RCC 7860 (cell line): ENCODE results near the gene MED22.
A peak's percentile ranks its signal among the peaks of the same experiment; 100 is the strongest.

ENCODE experiments used
- DNase-seq: peaks from one replicate; pipeline ENCODE4 v3.0.0-alpha.2; 2015; ENCODE audit warnings: low spot score
- FAIRE-seq: peaks from 2 replicates; lab custom pipeline; 2012; peaks lifted over from hg19 to GRCh38; lab: Jason Lieb, UNC

Gene MED22

GRCh38 chr9:133356391-133357091, 8.6 kb upstream of the MED22 start, which contains the start of the genes SURF1 and SURF2:
TSS of gene SURF1 (minus strand) at chr9:133356487. CDS start at chr9:133356453, 34 bp downstream.
TSS of gene SURF2 (plus strand) at chr9:133356550. CDS start at chr9:133356593, 43 bp downstream.
- DNase-seq (peak; percentile 53), FAIRE-seq (no peak)

DNA sequence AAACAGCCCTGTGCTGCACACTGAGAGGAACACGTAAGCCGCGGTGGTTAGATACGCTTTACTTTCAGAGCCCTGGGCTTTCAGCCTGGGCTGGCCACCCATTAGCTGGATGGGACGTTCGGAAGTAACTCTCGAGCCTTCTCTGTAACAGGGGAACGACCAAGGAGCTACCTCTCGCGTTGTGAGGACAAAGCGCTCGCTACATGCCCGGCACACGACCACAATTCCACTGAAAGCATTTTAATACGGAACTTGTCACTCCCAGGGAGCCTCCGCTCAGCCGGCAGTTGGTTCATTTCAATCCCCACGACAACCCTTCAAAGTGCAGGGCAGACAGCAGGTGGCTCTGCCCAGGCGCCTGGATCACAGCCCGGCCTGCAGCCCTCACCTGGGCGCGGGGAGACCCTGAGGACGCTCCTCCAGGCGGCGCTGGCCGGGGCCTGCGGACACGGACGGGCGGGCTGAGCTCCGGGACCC, 8.0 kb upstream of the MED22 start:
- no peak for DNase-seq
- FAIRE-seq = no peak

GRCh38 chr9:133354766-133355165, 6.8 kb upstream of the MED22 start:
- DNase-seq (no peak), FAIRE-seq (no peak)

GRCh38 chr9:133353548-133353947, 5.6 kb upstream of the MED22 start:
- FAIRE-seq (no peak), DNase-seq (no peak)

DNA sequence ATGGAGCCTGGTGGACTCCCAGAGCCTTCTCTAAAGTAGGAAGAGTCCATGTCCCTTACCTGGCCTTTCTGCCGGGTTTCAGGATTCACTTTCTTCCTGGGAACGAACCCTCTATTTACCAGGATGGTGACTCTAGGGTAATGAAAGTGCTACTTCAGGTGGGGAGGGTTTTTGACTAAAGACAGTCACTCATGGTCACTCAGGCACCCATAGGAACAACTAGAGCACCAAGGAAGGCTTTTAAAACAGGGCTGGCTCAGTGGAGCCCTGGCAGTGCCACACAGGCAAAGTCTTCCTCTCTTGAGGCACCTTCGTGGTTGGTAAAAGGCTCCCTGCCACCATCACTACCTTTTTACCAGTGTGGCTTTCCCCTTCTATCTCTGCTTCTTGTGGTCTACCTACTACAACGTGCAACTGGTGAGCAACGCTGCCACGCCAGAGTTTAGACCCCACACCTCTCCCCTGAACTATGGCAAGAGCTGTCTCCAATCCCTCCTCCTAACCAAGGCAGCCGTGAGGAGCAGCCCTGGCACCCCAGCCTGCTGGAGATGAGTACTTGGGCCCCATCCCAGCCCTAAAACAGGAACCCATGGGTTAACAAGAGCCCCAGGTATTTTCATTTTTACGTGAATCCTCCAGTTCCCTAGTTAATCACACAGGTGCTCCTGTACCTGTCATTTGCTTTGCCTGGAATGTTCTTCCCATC, 4.9 kb upstream of the MED22 start:
- FAIRE-seq (no peak), DNase-seq (no peak)

- DNase-seq (peak; percentile 64), FAIRE-seq (no peak)
Measured at GRCh38 chr9:133351908-133352634, 4.1 kb upstream of the MED22 start.

- no peak for FAIRE-seq
- no peak for DNase-seq
Measured at GRCh38 chr9:133351526-133351907, 3.6 kb upstream of the MED22 start.

DNA sequence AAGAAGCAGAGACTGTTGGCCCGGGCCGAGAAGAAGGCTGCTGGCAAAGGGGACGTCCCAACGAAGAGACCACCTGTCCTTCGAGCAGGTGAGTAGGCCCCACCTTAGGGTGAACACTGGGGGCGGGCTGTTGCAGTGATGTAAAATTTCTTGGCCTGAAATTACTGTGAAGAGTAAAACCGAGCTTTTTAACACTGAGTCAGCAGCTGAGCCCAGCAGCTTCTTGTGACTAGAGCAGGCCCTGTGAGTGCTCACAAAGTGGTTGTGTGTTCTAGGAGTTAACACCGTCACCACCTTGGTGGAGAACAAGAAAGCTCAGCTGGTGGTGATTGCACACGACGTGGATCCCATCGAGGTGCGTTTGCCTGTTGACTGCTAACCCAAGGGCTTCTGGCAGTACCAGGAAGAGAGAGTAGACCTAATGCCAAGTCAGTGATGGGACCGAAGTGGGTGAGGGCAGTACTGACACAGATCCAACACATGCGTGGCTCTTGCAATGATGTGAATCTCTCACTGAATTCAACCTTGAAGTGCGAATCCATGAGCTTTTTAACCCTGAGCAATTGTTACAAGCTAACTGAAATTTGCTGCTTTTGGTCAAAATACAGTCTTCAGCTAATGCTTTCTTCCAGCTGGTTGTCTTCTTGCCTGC, 2.2 kb upstream of the MED22 start:
- DNase-seq (no peak), FAIRE-seq (no peak)

DNA sequence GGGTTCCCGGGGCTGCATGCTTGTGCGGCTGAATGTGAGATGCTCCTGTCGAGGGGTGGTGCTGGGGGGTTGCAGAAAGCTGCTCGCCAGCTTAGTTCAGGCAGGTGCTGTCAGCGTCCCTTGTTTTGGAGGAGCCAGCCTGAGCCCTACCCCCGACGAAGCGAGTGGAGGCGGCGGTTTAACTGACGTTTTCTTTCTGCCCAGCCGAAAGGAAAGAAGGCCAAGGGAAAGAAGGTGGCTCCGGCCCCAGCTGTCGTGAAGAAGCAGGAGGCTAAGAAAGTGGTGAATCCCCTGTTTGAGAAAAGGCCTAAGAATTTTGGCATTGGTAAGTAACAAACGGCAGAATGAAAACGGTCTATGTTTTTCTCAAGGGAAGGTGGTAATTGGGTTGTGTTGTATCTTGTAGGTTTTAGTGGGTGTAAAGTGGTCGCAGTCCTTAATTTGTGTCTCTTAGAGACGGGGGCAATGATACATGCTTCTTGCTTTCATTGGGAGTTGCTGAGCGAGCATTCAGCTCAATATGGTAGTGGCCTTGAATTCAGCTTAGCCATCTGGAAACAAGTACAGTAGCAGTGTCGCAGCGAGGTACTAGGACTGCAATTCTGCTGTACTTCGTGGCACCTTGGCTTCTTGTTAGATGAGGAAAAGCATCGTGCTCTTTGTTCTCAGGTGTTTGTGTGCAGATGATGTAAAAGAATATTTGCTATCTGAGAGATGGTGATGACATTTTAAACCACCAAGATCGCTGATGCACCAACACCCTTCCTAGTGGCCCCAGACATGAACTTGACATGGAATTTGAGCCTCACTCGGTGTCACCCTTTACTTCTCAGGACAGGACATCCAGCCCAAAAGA, 1.0 kb upstream of the MED22 start:
- DNase-seq (no peak), FAIRE-seq (no peak)

DNA sequence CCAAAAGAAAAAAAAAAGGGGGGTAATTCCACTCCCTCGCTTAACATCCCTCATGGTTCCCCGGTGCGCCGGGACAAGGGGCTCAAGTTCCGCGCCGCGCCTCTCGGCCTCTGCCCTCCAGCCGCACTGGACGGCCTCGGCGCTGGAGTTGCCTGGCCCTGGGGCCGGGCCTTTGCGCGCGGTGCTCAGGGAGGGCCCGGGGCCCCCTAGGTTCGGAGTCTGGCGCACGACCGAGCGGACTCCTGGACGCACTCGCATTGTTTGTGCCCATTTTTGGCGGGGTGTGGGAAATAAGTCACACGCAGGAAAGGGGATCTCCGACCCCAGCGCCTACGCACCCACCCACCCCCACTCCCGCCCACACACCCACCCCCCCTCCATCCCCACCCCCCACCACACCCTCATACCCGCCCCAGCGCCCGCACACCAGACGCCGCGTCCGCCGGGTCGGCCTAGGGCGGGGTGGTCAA, 381 bp downstream of the MED22 start:
- no peak for FAIRE-seq

DNA sequence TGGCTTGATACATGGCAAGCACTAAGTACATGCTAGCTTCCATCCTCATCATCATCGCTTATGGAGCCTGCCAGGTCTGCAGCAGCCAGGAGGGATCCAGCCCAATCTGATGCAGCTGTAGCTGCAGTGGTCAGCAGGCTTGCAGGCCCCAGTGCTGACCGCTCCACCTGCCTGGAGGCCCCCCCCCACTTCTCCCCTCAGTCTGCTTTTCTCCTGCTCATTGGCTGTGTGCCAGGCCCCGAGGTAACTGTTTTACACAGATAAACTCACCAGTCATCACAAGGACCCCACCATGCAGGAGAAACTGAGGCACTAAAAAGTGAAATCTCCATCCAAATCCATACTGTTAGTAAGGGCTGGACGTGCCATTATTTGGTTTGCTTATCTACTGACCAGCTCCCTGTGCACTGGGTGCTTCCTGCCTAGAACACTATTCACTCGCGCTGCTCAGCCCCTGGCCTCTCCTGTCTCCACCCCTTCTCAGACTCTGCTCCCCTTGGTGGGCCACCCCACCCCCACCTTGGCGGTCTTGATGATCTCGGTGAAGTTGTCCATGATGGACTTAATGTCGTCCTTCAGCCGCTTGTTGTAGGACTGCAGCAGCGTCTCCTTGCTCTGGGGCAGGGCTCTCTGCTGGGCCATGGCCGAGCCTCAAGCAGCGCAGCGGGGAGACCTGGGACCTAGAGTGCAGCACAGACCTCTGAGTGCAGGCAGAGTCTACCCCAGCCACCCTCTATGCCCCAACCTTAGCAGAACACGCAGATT, 1.7 kb downstream of the MED22 start:
- DNase-seq (no peak), FAIRE-seq (no peak)

More for the DNA sequence above, 381 bp downstream of the MED22 start:
- no peak for DNase-seq

- FAIRE-seq = no peak
- no peak for DNase-seq
Measured at GRCh38 chr9:133345596-133345995, 2.3 kb downstream of the MED22 start.

- DNase-seq (no peak), FAIRE-seq (no peak)
Measured at GRCh38 chr9:133344979-133345378, 3.0 kb downstream of the MED22 start.

DNA sequence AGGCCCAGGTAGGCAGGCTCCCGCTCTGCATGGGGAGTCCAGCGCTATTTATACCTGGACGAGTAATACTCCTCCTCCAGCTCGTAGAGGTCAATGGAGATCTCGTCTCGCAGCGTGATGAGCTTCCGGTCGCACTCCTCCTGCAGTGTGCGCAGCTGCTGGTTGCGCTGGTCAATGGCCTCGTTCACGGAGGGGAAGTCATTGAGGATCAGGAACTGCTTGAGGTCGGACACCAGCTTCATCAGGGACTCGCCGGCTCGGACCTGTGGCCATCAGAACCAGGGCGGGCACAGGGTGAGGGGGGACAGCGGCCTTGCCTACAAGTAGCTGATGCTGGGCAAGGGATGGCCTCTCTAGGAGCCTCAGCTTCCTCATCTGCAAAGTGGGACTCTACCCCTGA, 3.9 kb downstream of the MED22 start:
- DNase-seq = no peak
- no peak for FAIRE-seq

DNA sequence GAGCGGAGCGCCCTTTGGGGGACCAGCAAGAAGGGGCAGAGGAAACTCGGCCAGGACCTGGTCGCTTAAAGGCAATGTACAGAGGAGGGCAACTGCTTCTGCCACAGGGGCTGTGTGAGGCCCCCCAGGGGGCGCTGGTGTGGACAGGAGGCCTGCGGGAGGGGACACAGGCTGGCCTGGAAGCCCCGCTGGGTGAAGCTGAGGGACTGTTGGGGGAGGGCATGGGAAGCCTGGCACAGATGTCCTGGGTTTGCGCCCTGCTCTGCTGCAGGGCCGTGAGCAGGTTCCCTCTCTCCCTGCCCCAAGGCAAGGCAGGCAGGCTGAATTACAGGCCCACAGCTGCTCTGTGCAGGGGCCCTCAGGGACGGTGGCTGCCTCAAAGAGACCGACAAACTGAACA, 5.4 kb downstream of the MED22 start:
- DNase-seq (no peak), FAIRE-seq (no peak)

GRCh38 chr9:133342069-133342406, 5.9 kb downstream of the MED22 start:
- FAIRE-seq (no peak), DNase-seq (no peak)

DNA sequence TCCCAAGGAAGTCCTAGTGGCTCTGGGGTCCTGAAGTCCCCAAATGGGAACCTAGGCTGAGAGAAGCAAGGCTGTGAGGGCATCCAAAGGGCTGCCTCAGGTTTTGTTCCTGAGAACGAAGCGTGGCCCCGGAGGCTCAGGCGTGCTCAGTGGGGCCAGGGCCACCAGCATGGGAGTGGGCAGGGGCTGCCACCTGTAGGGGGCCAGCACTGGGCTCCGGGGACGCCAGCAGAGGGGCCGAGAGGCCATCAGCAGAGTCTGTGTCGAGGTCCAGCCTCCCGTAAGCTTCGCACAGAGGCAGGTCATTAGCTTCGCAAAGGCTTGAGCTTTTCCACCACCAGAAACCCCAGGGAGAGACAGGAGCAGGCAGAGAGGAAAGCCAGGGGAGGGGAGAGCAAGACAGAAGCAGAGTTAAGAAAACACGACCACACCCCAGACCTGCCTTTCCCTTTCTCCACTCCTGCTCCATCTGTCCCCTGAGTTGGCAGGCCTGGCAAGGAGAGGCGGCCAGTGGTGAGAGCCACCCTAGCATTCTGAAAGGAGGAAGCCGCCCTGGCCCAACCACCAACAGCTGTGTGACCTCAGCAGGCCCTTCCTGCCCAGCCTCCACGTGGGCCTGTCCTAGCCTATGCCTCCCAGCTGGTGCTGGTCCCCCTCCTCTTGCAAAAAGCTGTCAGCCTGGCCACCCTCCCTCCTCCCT, 6.4 kb downstream of the MED22 start:
- DNase-seq (no peak), FAIRE-seq (no peak)

DNA sequence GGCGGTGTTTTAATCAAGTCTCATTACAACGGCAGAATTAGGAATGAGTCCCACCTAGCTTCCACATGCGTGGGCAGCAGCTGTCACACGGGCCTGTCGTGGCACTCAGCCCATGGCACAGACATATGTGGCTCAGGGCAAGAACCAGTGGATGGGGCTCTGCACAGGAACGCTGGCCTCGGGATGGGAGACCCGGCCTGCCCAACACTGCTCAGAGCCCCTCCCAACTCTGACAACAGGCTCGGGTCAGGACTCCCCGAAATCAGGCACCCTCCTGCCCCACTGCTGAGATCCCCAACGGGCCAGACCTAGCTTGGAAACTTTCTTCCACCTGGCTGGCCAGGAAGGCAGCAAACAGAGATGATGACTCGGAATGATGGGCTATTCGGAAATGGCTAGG, 7.0 kb downstream of the MED22 start:
- DNase-seq = no peak
- FAIRE-seq = no peak

GRCh38 chr9:133340256-133340655, 7.7 kb downstream of the MED22 start:
- DNase-seq (no peak), FAIRE-seq (no peak)
